ENCODE measurements around the gene CDH24.

- TF ChIP-seq REST (IDR thresholded peaks at IDR 0.05; ENCODE audit: unreplicated experiment): no peak
- no peak for TF ChIP-seq EZH2 (IDR thresholded peaks at IDR 0.05; ENCODE audit: low read depth, unreplicated experiment)
- no peak for TF ChIP-seq POLR2AphosphoS5 (IDR thresholded peaks at IDR 0.05; ENCODE audit: low read depth)
- TF ChIP-seq CTCF (conservative IDR thresholded peaks at IDR 0.05; ENCODE audit: low read depth in 2 of 2): no peak
- TF ChIP-seq CREB1 (CRISPR knock-in tag; IDR thresholded peaks at IDR 0.05; ENCODE audit: low read depth): no peak
- no peak for TF ChIP-seq EZH2phosphoT487 (IDR thresholded peaks at IDR 0.05; ENCODE audit: unreplicated experiment)
These were observed 3.9 kb downstream of the CDH24 start for GRCh38 chr14:23053426-23053825.
